GM12878 (cell line): ENCODE measurements around the gene C20orf173. TPM values are rescaled to one million over a fixed set of nuclear protein-coding genes. Genes with fewer than 3 reads are reported as not detected.

ENCODE experiments used
- ATAC-seq: fragments of 200-7000 bp; cut with Tn5 transposase; 3 replicates; pipeline ENCODE4 v1.9.1; 2020; ENCODE audit warnings: mild to moderate bottlenecking, moderate library complexity
- BruUV-seq: library from RNA; stranded (reverse); fragments of 400-500 nt; replicated peaks from 2 replicates; lab custom pipeline; 2021; lab: Mats Ljungman, UMichigan
- CTCF ChIA-PET: fragments of 300-600 bp; sonication (Branson Sonifier 250); formaldehyde crosslinking; extraction: SDS; loops from one replicate; lab custom pipeline; 2021; ENCODE audit warnings: inconsistent platforms; lab: Yijun Ruan, JAX
- POLR2A ChIA-PET: fragments of 350-600 bp; formaldehyde crosslinking; extraction: SDS; loops from one replicate; lab custom pipeline; 2021; ENCODE audit warnings: inconsistent platforms; lab: Charles Lee
- RAD21 ChIA-PET: fragments of 300-600 bp; sonication (Branson Sonifier 250); formaldehyde crosslinking; loops from one replicate; lab custom pipeline; 2023; ENCODE audit warnings: antibody characterized with exemption; ENCODE audit not compliant: unreplicated experiment; lab: Charles Lee
- SMC1A ChIA-PET: fragments of 300-600 bp; sonication (Branson Sonifier 250); formaldehyde crosslinking; loops from one replicate; lab custom pipeline; 2023; ENCODE audit not compliant: unreplicated experiment, uncharacterized antibody; lab: Charles Lee
- DNase-seq: peaks from one replicate; pipeline ENCODE4 v3.0.0-alpha.2; 2011; ENCODE audit warnings: low read depth, low spot score
- FAIRE-seq: peaks from 3 replicates; lab custom pipeline; 2011; peaks lifted over from hg19 to GRCh38; lab: Jason Lieb, UNC
- H2AFZ ChIP-seq: 2 replicates; pipeline ENCODE4 v1.6.0; 2011; ENCODE audit warnings: low read depth, low read length, control low read depth; ENCODE audit not compliant: control insufficient read depth
- H3K27ac ChIP-seq: 2 replicates; pipeline ENCODE4 v1.5.1; 2011; ENCODE audit warnings: control low read depth; ENCODE audit not compliant: control insufficient read depth, insufficient read depth
- H3K27me3 ChIP-seq, 2 experiments: replicated peaks in 1 of 2; 2 replicates each; pipeline versions ENCODE4 v1.6.0 to v1.6.1; 2011; ENCODE audit warnings: low read length in 1 of 2; ENCODE audit not compliant: control insufficient read depth in 2 of 2, insufficient read depth in 2 of 2
- H3K36me3 ChIP-seq, 2 experiments: 2 replicates each; pipeline ENCODE4 v1.5.1; 2011; ENCODE audit warnings: low read length in 1 of 2; ENCODE audit not compliant: control insufficient read depth in 2 of 2, insufficient read depth in 2 of 2
- H3K4me1 ChIP-seq: 2 replicates; pipeline ENCODE4 v1.6.1; 2011; ENCODE audit warnings: mild to moderate bottlenecking, low read length, moderate library complexity, mixed read lengths; ENCODE audit not compliant: control insufficient read depth, insufficient read depth
- H3K4me2 ChIP-seq: 2 replicates; pipeline ENCODE4 v1.6.0; 2011; ENCODE audit warnings: control low read depth; ENCODE audit not compliant: control insufficient read depth, insufficient read depth
- H3K4me3 ChIP-seq: fragments of 200-600 bp; sonication (generic); 2 replicates; pipeline ENCODE4 v1.5.1; 2016
- H3K79me2 ChIP-seq: 2 replicates; pipeline ENCODE4 v1.6.0; 2011; ENCODE audit warnings: low read length; ENCODE audit not compliant: control insufficient read depth, insufficient read depth
- H3K9ac ChIP-seq: 2 replicates; pipeline ENCODE4 v1.8.0; 2011; ENCODE audit warnings: low read length, control low read depth, mixed read lengths; ENCODE audit not compliant: control insufficient read depth, insufficient read depth
- H3K9me3 ChIP-seq: replicated peaks from 3 replicates; pipeline ENCODE4 v1.5.1; 2011; ENCODE audit warnings: mild to moderate bottlenecking, low read length; ENCODE audit not compliant: control insufficient read depth, insufficient read depth
- H4K20me1 ChIP-seq: 2 replicates; pipeline ENCODE4 v1.6.0; 2011; ENCODE audit not compliant: control insufficient read depth, insufficient read depth
- HCFC1 ChIP-seq: fragments of 150-350 bp; IDR thresholded peaks from 2 replicates; pipeline ENCODE4 v1.6.1; 2014; ENCODE audit warnings: low read length
- NR2F1 ChIP-seq: fragments of 450-650 bp; conservative IDR thresholded peaks from 2 replicates; pipeline ENCODE4 v1.6.1; 2017; ENCODE audit warnings: mild to moderate bottlenecking
- POLR2A ChIP-seq: IDR thresholded peaks from 2 replicates; pipeline ENCODE4 v1.6.1; 2011; ENCODE audit warnings: low read depth, mild to moderate bottlenecking, low read length
- POLR2AphosphoS5 ChIP-seq: IDR thresholded peaks from 2 replicates; pipeline ENCODE4 v1.6.1; 2011; ENCODE audit warnings: mild to moderate bottlenecking, low read length, inconsistent platforms
- RELB ChIP-seq: fragments of 450-650 bp; IDR thresholded peaks from 2 replicates; pipeline ENCODE4 v1.6.1; 2017; ENCODE audit warnings: low read depth, mild to moderate bottlenecking, moderate library complexity
- SIN3A ChIP-seq: IDR thresholded peaks from 2 replicates; pipeline ENCODE4 v1.6.1; 2012; ENCODE audit warnings: low read depth, low read length, improper control_type of control experiment
- SMC3 ChIP-seq: IDR thresholded peaks from 2 replicates; pipeline ENCODE4 v1.6.1; 2011; ENCODE audit warnings: low read length, improper control_type of control experiment, borderline replicate concordance
- SPI1 ChIP-seq: IDR thresholded peaks from 2 replicates; pipeline ENCODE4 v1.6.1; 2011; ENCODE audit warnings: low read depth, mild to moderate bottlenecking, low read length, moderate library complexity, borderline replicate concordance; ENCODE audit not compliant: insufficient read depth
- ZBTB4 ChIP-seq: fragments of 450-650 bp; formaldehyde crosslinking; IDR thresholded peaks from 2 replicates; pipeline ENCODE4 v1.4.0; 2022; ENCODE audit warnings: mild to moderate bottlenecking, moderate library complexity
- WGBS: methylation state at CpG from one replicate; pipeline ENCODE4 v1.1.6; 2016; ENCODE audit warnings: low lambda C conversion rate; ENCODE audit not compliant: insufficient replicate concordance, insufficient coverage; ENCODE audit errors: missing lambda C conversion rate; 5-methylcytosine and 5-hydroxymethylcytosine counted together
- in situ Hi-C: fragments of 300-500 bp; cut with MboI; formaldehyde crosslinking; loops from 9 replicates; pipeline ENCODE4 v1.14.3; 2018; ENCODE audit warnings: mixed read lengths
- intact Hi-C: fragments of 100-400 bp; cut with micrococcal nuclease; formaldehyde crosslinking; loops from one replicate; pipeline ENCODE4 v1.14.2; 2022; ENCODE audit not compliant: unreplicated experiment
- polyA plus RNA-seq, 11 experiments: library from polyadenylated mRNA; depleted of rRNA in 4 of 11; unstranded in 6 of 11; stranded (reverse) in 5 of 11; fragments of >200 nt; fragmentation: Nextera tagmentation in 4 of 11; fragmentation: Illumina TruSeq in 1 of 11; extraction: Ambion mirVana in 4 of 11; extraction: Trizol in 1 of 11; gene quantifications; 1 replicate in 1 of 11; 2 replicates in 10 of 11; pipeline versions ENCODE4 v1.2.1 to v1.2.3, GENCODE V29; 2011 to 2016; ENCODE audit warnings: inconsistent platforms in 2 of 11, missing spikeins in 2 of 11, low read depth in 1 of 11
- total RNA-seq, 4 experiments: library from RNA; depleted of rRNA in 3 of 4; stranded (reverse); fragments of >200 nt in 3 of 4; fragmentation: Illumina TruSeq in 1 of 4; extraction: Trizol in 1 of 4; gene quantifications; 2 replicates each; pipeline versions ENCODE4 v1.2.1 to v1.2.3, GENCODE V29; 2013 to 2021

Gene C20orf173
- total and polyA plus RNA-seq, 10 of the 15 experiments (the other 5 are each of a cell fraction or from before 2014, with no cell fraction given) = not detected

GRCh38 chr20:35506872-35507638 is 22.4 kb downstream of the C20orf173 start (continued):
- no peak for TF ChIP-seq RELB
- TF ChIP-seq SMC3 = no peak
- TF ChIP-seq HCFC1 = no peak
- TF ChIP-seq ZBTB4 (CRISPR knock-in tag) = no peak

DNA sequence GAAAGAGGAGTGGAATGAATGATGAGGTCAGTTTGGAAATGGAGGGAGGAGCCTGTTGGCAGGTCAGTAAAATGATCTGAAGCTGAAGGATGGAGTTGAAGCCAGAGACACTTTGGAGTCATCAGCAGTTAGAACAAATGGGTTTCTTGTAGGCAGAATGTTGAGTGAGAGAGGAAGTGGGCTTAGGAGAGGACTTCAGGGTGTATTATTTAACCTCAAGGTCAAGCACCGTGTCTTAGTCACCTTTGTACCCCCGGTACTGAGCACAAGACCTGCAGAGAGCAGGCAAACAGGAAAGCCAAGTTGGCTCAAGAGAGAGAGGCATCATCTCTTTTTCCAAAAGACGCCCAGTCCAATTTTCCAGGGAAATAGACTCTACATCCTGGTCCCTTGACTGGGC is 23.3 kb downstream of the C20orf173 start:
- ATAC-seq (peak; percentile 37), FAIRE-seq (no peak), DNase-seq (no peak)
- H3K36me3 ChIP-seq = peaks cover 10 to 36% of the 10 kb centered on the region in 2 experiments; a peak in 3 of 4 replicates
- H3K9ac ChIP-seq = no peak overlapping the region
- H4K20me1 ChIP-seq = peaks cover 5% of the 10 kb centered on the region
- ChIA-PET CTCF (interaction anchor here (1.1 to 1.4 kb wide), 2 partner anchors 9 to 37 kb away, joined by 3 to 4 read pairs; no protein-coding TSS in a partner anchor), SMC1A (no interaction called here), RAD21 (interaction anchor here (0.7 kb wide), 1 partner anchor 107 kb away, joined by 3 read pairs; no protein-coding TSS in a partner anchor), POLR2A (interaction anchor here (0.7 kb wide), 1 partner anchor 155 kb away, joined by 5 read pairs; no protein-coding TSS in a partner anchor)
- 36% methylated on average over 3 of the region's 3 CpGs for WGBS
- no peak overlapping the region for H2AFZ ChIP-seq
- H3K27ac ChIP-seq = no peak overlapping the region
- H3K27me3 ChIP-seq = no peaks in the 10 kb centered on the region
- H3K9me3 ChIP-seq = no peaks in the 10 kb centered on the region
- H3K4me3 ChIP-seq = no peak overlapping the region
- peaks cover 29% of the 10 kb centered on the region for H3K4me1 ChIP-seq
- no peaks in the 10 kb centered on the region for H3K79me2 ChIP-seq
- no TSS peak for BruUV-seq
- peak overlapping the region; percentile 60 for H3K4me2 ChIP-seq
- intact Hi-C loops = no loop called here
- TF ChIP-seq NR2F1 = peak; percentile 34; the same call in 1 of the 2 replicates
- TF ChIP-seq POLR2AphosphoS5 = peak; percentile 33; the same call in 1 of the 2 replicates
- TF ChIP-seq SPI1 = peak; percentile 54; the same call in 1 of the 2 replicates
- 0 out of 2 replicates have a peak, but pooled peaks have one; percentile 10 for TF ChIP-seq POLR2A
- no peak for TF ChIP-seq SIN3A
- TF ChIP-seq, all 136 proteins: peak for 4
- in situ Hi-C loops = no loop called here
